GM12873 (cell line): ENCODE data around the gene MYRF.

ENCODE experiments used
- TF ChIP-seq, protein P1 (sequence below): IDR thresholded peaks from 2 replicates; pipeline ENCODE4 v1.5.1; 2012; ENCODE audit warnings: low read depth, mild to moderate bottlenecking, moderate library complexity, low read length, control low read depth; ENCODE audit not compliant: insufficient read depth; ENCODE audit errors: missing control alignments

The MYRF gene

DNA sequence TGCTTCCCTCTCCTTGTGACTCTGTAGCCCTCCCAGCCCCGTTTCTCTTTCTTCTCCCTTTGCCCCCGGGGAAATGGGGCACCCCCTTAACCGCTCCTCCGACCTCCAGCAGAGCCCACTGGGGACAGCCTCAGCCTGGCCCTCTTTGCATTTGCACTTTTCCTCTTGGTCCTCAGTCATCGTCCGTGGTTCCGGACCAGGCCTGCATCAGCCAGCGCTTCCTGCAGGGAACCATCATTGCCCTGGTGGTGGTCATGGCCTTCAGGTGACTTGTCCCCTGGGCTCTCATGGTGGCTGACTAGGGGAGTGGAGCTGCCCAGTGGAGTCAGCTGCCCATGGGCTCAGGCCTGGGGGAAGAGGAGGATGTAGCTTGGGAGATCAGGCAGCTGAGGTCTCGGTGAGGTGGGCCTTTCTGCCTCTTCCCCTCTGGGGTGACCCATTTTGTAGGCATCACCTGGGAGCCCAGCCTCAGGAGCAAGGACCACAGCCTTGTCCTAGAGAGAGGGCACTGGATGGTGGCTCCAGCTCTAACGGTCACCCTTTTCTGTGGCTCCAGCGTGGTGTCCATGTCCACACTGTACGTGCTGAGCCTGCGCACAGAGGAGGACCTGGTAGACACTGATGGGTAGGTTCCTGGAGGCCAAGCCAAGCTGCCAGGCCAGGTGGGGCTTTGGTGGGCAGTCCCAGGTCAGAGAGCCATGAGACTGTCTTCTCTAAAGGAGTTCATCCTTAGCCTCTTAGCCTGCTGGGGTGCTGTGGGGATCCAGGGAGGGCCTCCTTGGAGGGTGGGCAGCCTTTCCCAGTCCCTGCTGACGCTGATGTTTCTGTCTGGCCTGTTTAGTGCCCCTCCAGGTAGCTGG lies 27.5 kb downstream of the MYRF start:
- TF ChIP-seq, protein P1, sequence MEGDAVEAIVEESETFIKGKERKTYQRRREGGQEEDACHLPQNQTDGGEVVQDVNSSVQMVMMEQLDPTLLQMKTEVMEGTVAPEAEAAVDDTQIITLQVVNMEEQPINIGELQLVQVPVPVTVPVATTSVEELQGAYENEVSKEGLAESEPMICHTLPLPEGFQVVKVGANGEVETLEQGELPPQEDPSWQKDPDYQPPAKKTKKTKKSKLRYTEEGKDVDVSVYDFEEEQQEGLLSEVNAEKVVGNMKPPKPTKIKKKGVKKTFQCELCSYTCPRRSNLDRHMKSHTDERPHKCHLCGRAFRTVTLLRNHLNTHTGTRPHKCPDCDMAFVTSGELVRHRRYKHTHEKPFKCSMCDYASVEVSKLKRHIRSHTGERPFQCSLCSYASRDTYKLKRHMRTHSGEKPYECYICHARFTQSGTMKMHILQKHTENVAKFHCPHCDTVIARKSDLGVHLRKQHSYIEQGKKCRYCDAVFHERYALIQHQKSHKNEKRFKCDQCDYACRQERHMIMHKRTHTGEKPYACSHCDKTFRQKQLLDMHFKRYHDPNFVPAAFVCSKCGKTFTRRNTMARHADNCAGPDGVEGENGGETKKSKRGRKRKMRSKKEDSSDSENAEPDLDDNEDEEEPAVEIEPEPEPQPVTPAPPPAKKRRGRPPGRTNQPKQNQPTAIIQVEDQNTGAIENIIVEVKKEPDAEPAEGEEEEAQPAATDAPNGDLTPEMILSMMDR, result no peak

GRCh38 chr11:61780581-61781162 lies 28.2 kb downstream of the MYRF start:
- TF ChIP-seq, protein P1, result no peak

DNA sequence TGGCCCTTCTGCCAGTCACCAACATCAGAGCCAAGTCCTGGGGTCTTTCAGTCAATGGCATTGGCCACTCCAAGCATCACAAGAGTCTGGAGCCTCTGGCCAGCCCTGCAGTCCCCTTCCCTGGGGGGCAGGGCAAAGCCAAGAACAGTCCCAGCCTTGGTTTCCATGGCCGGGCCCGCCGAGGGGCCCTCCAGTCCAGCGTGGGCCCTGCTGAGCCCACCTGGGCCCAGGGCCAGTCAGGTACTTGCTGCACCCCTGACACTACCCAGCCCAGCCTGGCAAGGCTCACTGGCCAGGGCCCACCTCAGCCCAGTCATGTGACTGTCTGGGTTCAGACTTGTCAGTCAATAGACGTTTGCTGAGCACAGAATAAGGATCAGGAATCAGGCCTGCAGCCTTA lies 29.1 kb downstream of the MYRF start:
- TF ChIP-seq, protein P1, result no peak

DNA sequence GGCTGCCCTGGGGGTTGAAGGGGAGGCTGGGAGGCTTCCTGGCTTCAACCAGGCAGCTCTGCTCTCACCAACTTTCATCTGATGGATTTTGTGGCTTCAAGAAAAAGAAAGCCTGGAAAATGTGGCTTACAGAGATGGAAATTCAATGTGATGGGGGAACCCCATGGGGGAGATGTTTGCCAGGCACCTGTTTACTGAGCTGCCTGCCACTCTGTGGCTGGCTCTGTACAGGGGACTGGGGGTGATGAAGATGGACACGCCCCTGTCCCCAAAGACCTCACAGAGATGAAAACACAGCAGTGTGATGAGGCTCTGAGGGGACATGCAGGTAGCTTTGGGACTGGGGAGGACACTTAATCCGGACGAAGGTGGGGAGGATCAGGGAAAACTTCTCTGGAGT lies 29.9 kb downstream of the MYRF start:
- TF ChIP-seq, protein P1, result no peak

- TF ChIP-seq, protein P1, result no peak
Observed at GRCh38 chr11:61782841-61783240, 30.4 kb downstream of the MYRF start.

GRCh38 chr11:61783717-61784505 lies 31.5 kb downstream of the MYRF start:
- TF ChIP-seq, protein P1, result no peak

- TF ChIP-seq, protein P1, result no peak
Observed at GRCh38 chr11:61784506-61784805, 32.0 kb downstream of the MYRF start.
